BE2C (cell line): ENCODE data around the gene TOMM7.

Experiments
- DNase-seq: peaks from one replicate; pipeline ENCODE4 v3.0.0-alpha.2; 2020
- H3K27me3 ChIP-seq: fragments of 250-450 bp; sonication (Bioruptor Pico); 2 replicates; pipeline ENCODE4 v1.5.1; 2020; ENCODE audit warnings: mild to moderate bottlenecking
- H3K36me3 ChIP-seq: fragments of 250-450 bp; sonication (Bioruptor Pico); 2 replicates; pipeline ENCODE4 v1.5.1; 2020; ENCODE audit warnings: mild to moderate bottlenecking
- H3K4me1 ChIP-seq: fragments of 250-450 bp; sonication (Bioruptor Pico); 2 replicates; pipeline ENCODE4 v1.5.1; 2020
- H3K4me3 ChIP-seq: 2 replicates; pipeline ENCODE4 v1.5.1; 2011; ENCODE audit warnings: low read depth, low read length
- H3K9me3 ChIP-seq: fragments of 250-450 bp; sonication (Bioruptor Pico); 2 replicates; pipeline ENCODE4 v1.5.1; 2020
- CTCF ChIP-seq: IDR thresholded peaks from 2 replicates; pipeline ENCODE4 v1.5.1; 2012; ENCODE audit warnings: mild to moderate bottlenecking, low read depth, low read length

The TOMM7 gene

GRCh38 chr7:22776964-22777363 is 45.7 kb downstream of the TOMM7 start:
- TF ChIP-seq CTCF = no peak
- Histone ChIP-seq H3K4me3 (no peak overlapping the region), H3K4me1 (no peaks in the 10 kb centered on the region), H3K36me3 (no peaks in the 10 kb centered on the region), H3K9me3 (no peaks in the 10 kb centered on the region), H3K27me3 (peaks cover 6% of the 10 kb centered on the region)
- no peak for DNase-seq

- Histone ChIP-seq H3K4me1 (no peaks in the 10 kb centered on the region), H3K9me3 (no peaks in the 10 kb centered on the region), H3K36me3 (no peaks in the 10 kb centered on the region), H3K27me3 (peaks cover 16% of the 10 kb centered on the region), H3K4me3 (no peak overlapping the region)
- DNase-seq = no peak
- TF ChIP-seq CTCF = no peak
Measured at GRCh38 chr7:22772885-22773284, 49.8 kb downstream of the TOMM7 start.

GRCh38 chr7:22771872-22772228 is 50.8 kb downstream of the TOMM7 start:
- Histone ChIP-seq H3K27me3 (peaks cover 17% of the 10 kb centered on the region), H3K36me3 (no peaks in the 10 kb centered on the region), H3K9me3 (no peaks in the 10 kb centered on the region), H3K4me1 (no peaks in the 10 kb centered on the region), H3K4me3 (no peak overlapping the region)
- TF ChIP-seq CTCF = no peak
- DNase-seq = no peak

- Histone ChIP-seq H3K27me3 (peaks cover 20% of the 10 kb centered on the region), H3K4me1 (no peaks in the 10 kb centered on the region), H3K36me3 (no peaks in the 10 kb centered on the region), H3K4me3 (no peak overlapping the region), H3K9me3 (no peaks in the 10 kb centered on the region)
- no peak for TF ChIP-seq CTCF
- DNase-seq = no peak
Measured at GRCh38 chr7:22771194-22771871, 51.3 kb downstream of the TOMM7 start.

- DNase-seq = no peak
- Histone ChIP-seq H3K27me3 (peaks cover 24% of the 10 kb centered on the region), H3K4me1 (no peaks in the 10 kb centered on the region), H3K4me3 (no peak overlapping the region), H3K36me3 (no peaks in the 10 kb centered on the region), H3K9me3 (no peaks in the 10 kb centered on the region)
- TF ChIP-seq CTCF = no peak
Measured at GRCh38 chr7:22765609-22766008, 57.0 kb downstream of the TOMM7 start.
